Endodermal cell (in vitro differentiated cells): ENCODE measurements around the gene IMPA2. TPM values are rescaled to one million over a fixed set of nuclear protein-coding genes. Genes with fewer than 3 reads are reported as not detected.

Experiments
- DNase-seq: peaks from one replicate; pipeline ENCODE4 v3.0.0-alpha.2; 2017
- H3K27ac ChIP-seq: 2 replicates; pipeline ENCODE4 v1.5.1; 2013; ENCODE audit warnings: mild to moderate bottlenecking, low read depth, low read length, moderate library complexity
- H3K27me3 ChIP-seq: 2 replicates; pipeline ENCODE4 v1.6.1; 2013; ENCODE audit warnings: mild to moderate bottlenecking, low read length, moderate library complexity; ENCODE audit not compliant: insufficient read depth, control insufficient read depth, poor library complexity, severe bottlenecking
- H3K36me3 ChIP-seq: 2 replicates; pipeline ENCODE4 v1.7.0; 2013; ENCODE audit warnings: mild to moderate bottlenecking, low read length, moderate library complexity; ENCODE audit not compliant: control insufficient read depth, insufficient read depth
- H3K4me1 ChIP-seq: one replicate; pipeline ENCODE4 v1.7.0; 2013; ENCODE audit warnings: low read length; ENCODE audit not compliant: control insufficient read depth, insufficient read depth
- H3K4me3 ChIP-seq: 2 replicates; pipeline ENCODE4 v1.5.1; 2013; ENCODE audit warnings: mild to moderate bottlenecking, low read length, moderate library complexity
- H3K9ac ChIP-seq: 2 replicates; pipeline ENCODE4 v1.6.1; 2013; ENCODE audit warnings: mild to moderate bottlenecking, low read length, moderate library complexity; ENCODE audit not compliant: poor library complexity, severe bottlenecking; ENCODE audit errors: extremely low read depth
- H3K9me3 ChIP-seq: 2 replicates; pipeline ENCODE4 v1.6.1; 2013; ENCODE audit warnings: mild to moderate bottlenecking, low read length, moderate library complexity; ENCODE audit not compliant: control insufficient read depth
- H3K27ac Mint-ChIP-seq: 2 replicates; pipeline ENCODE4 v1.8.0; 2020; ENCODE audit warnings: mixed read lengths
- H3K27me3 Mint-ChIP-seq: 2 replicates; pipeline ENCODE4 v1.8.0; 2021; ENCODE audit warnings: mild to moderate bottlenecking, mixed read lengths; ENCODE audit not compliant: insufficient read depth
- H3K36me3 Mint-ChIP-seq: 2 replicates; pipeline ENCODE4 v1.8.0; 2020; ENCODE audit warnings: low read depth, mixed read lengths
- H3K4me1 Mint-ChIP-seq: 2 replicates; pipeline ENCODE4 v1.8.0; 2020; ENCODE audit warnings: mixed read lengths
- H3K4me3 Mint-ChIP-seq: 2 replicates; pipeline ENCODE4 v1.8.0; 2020; ENCODE audit warnings: mild to moderate bottlenecking, moderate library complexity, mixed read lengths
- H3K9me3 Mint-ChIP-seq: 2 replicates; pipeline ENCODE4 v1.8.0; 2020; ENCODE audit warnings: mild to moderate bottlenecking, mixed read lengths
- WGBS, 2 experiments: methylation state at CpG; one replicate each; pipeline versions ENCODE4 v1.1.5 to v1.1.7; 2013; ENCODE audit warnings: missing lambda C conversion rate in 2 of 2, mixed read lengths in 1 of 2; ENCODE audit not compliant: insufficient coverage in 1 of 2, insufficient read length in 1 of 2; 5-methylcytosine and 5-hydroxymethylcytosine counted together
- total RNA-seq, 2 donors: library from RNA; stranded (reverse); fragmentation: NEBNext Ultra II Directional in 1 of 2; extraction: Animal tissue kit (Norgen Biotek cat#: 25700) in 1 of 2; gene quantifications; 2 replicates in 1 of 2; 3 replicates in 1 of 2; pipeline ENCODE4 v1.2.1, GENCODE V29; 2021
- TF ChIP-seq, protein P1 (sequence below): fragments of 200-600 bp; sonication (generic); conservative IDR thresholded peaks from 2 replicates; pipeline ENCODE4 v1.5.0; 2021; ENCODE audit warnings: antibody characterized with exemption, mild to moderate bottlenecking

IMPA2 gene
- total RNA-seq, 2 donors from 2014 or later = 68.0 to 88.9 TPM

GRCh38 chr18:12009581-12010140, 28.4 kb downstream of the IMPA2 start:
- no peak for DNase-seq
- Mint-ChIP-seq H3K4me3 (no peak overlapping the region), H3K4me1 (no peaks in the 10 kb centered on the region), H3K27me3 (no peaks in the 10 kb centered on the region), H3K27ac (peak overlapping the region; percentile 48), H3K9me3 (no peaks in the 10 kb centered on the region), H3K36me3 (peaks cover 49% of the 10 kb centered on the region)
- WGBS, 2 experiments = 94 to 95% methylated on average over 11 to 12 of the region's 12 CpGs
- Histone ChIP-seq H3K4me3 (no peak overlapping the region), H3K36me3 (peaks cover 36% of the 10 kb centered on the region), H3K9ac (no peak overlapping the region), H3K9me3 (no peaks in the 10 kb centered on the region), H3K27me3 (no peaks in the 10 kb centered on the region), H3K4me1 (no peaks in the 10 kb centered on the region), H3K27ac (no peak overlapping the region)
- TF ChIP-seq, protein P1, sequence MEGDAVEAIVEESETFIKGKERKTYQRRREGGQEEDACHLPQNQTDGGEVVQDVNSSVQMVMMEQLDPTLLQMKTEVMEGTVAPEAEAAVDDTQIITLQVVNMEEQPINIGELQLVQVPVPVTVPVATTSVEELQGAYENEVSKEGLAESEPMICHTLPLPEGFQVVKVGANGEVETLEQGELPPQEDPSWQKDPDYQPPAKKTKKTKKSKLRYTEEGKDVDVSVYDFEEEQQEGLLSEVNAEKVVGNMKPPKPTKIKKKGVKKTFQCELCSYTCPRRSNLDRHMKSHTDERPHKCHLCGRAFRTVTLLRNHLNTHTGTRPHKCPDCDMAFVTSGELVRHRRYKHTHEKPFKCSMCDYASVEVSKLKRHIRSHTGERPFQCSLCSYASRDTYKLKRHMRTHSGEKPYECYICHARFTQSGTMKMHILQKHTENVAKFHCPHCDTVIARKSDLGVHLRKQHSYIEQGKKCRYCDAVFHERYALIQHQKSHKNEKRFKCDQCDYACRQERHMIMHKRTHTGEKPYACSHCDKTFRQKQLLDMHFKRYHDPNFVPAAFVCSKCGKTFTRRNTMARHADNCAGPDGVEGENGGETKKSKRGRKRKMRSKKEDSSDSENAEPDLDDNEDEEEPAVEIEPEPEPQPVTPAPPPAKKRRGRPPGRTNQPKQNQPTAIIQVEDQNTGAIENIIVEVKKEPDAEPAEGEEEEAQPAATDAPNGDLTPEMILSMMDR = no peak

DNA sequence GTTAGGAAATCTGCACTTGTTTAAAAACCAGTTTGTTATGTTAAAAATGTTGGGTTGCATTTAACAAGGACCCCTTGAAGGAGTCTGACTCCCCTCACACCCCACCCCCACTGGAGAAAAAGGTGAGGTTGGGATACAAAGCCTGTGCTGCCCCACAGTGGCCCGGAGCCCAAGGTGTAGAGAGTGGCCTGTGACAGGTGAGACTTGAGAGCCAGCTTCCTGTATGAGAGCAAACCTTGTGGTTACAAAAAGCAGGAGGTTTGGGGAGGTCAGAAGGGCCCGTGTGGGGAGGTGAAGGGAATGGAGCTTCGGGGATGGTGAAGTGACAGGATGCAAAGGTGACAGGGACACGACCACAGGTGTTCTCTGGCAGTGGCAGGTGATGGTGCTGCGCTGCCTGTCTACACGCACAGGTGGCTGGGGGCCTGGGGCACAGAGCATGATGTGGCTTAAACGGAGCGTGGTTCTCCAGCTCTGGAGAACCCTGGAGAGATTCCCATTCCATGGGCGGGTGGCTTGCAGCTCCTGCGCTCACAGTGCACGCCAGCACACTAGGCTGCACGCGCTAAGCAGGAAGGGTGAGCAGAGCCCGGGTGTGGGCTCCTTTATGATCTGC, 29.0 kb downstream of the IMPA2 start:
- H3K27me3 Mint-ChIP-seq = no peaks in the 10 kb centered on the region
- Histone ChIP-seq H3K9ac (no peak overlapping the region), H3K4me3 (no peak overlapping the region), H3K27me3 (no peaks in the 10 kb centered on the region), H3K9me3 (no peaks in the 10 kb centered on the region), H3K4me1 (no peaks in the 10 kb centered on the region), H3K27ac (no peak overlapping the region), H3K36me3 (peaks cover 32% of the 10 kb centered on the region)
- WGBS, 2 experiments = 93 to 96% methylated on average over 13 to 14 of the region's 14 CpGs
- TF ChIP-seq, protein P1 = peak; percentile 49
- no peak for DNase-seq
- H3K27ac Mint-ChIP-seq = no peak overlapping the region
- H3K4me3 Mint-ChIP-seq = no peak overlapping the region
- no peaks in the 10 kb centered on the region for H3K9me3 Mint-ChIP-seq
- H3K4me1 Mint-ChIP-seq = no peaks in the 10 kb centered on the region
- H3K36me3 Mint-ChIP-seq = peaks cover 54% of the 10 kb centered on the region

DNA sequence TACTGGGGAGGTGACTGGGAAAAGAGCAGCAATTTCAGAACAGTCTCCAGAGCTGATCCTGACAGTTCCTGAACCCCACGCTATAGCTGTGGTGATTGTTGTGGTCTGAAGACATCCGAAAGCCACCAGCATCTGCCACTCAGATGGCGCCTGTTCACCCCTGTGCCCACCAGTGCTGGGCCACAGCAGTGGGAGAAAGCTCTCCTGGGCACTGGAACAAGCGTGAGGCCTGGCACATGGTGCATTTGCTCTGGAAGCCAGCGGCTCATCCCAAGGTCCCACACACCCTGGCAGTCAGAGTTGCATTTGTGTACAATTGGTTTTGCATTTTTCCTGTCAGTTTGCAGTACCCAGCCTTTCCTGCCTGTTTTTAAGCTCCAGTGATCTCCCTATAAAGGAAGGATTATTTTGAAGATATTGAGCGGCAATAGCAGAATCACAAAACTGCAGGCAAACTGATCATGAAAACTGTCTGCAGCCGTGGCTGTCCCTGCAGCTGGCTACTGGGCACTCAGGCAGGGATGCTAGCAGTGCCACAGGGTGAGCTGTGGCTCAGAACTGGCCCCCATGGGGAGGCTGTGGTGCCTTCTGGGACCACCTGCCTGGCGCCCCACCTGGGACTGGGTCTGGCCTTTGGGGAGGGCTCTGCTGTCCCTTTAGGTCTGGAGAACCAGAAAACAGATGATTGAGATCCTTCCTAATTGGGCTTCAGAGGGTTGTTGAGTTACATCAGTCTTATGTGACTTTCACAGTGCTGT, 30.1 kb downstream of the IMPA2 start:
- no peaks in the 10 kb centered on the region for H3K27me3 ChIP-seq
- H3K9me3 ChIP-seq = no peaks in the 10 kb centered on the region
- no peaks in the 10 kb centered on the region for H3K9me3 Mint-ChIP-seq
- TF ChIP-seq, protein P1 = no peak
- peaks cover 37% of the 10 kb centered on the region for H3K36me3 ChIP-seq
- no peak overlapping the region for H3K4me3 ChIP-seq
- H3K4me1 Mint-ChIP-seq = no peaks in the 10 kb centered on the region
- DNase-seq = no peak
- no peaks in the 10 kb centered on the region for H3K4me1 ChIP-seq
- H3K36me3 Mint-ChIP-seq = peaks cover 54% of the 10 kb centered on the region
- no peak overlapping the region for H3K9ac ChIP-seq
- no peak overlapping the region for H3K27ac Mint-ChIP-seq
- H3K27me3 Mint-ChIP-seq = no peaks in the 10 kb centered on the region
- no peak overlapping the region for H3K27ac ChIP-seq
- no peak overlapping the region for H3K4me3 Mint-ChIP-seq
- WGBS, 2 experiments = 88 to 99% methylated on average over 6 to 8 of the region's 8 CpGs
